SK-N-MC (cell line): ENCODE data around the gene TDP1.

ENCODE experiments used
- EZH2 ChIP-seq: fragments of 200-600 bp; sonication (generic); IDR thresholded peaks from one replicate; pipeline ENCODE4 v1.6.1; 2017; ENCODE audit warnings: antibody characterized with exemption
- POLR2AphosphoS5 ChIP-seq: IDR thresholded peaks from 2 replicates; pipeline ENCODE4 v1.6.1; 2012; ENCODE audit warnings: mild to moderate bottlenecking, low read depth, low read length, borderline replicate concordance

- no peak for TF ChIP-seq POLR2AphosphoS5
- TF ChIP-seq EZH2 = no peak
Measured at GRCh38 chr14:89910691-89911009, 45.1 kb upstream of the TDP1 start.
